GM19193 (cell line): ENCODE measurements around the gene EGFL7.

Experiments
- POLR2A ChIP-seq: IDR thresholded peaks from 4 replicates; pipeline ENCODE4 v1.6.1; 2011; ENCODE audit not compliant: insufficient read depth, insufficient read length; ENCODE audit errors: extremely low read depth

Gene EGFL7

GRCh38 chr9:136621734-136622093 lies 41.0 kb upstream of the EGFL7 start:
- TF ChIP-seq POLR2A: no peak

DNA sequence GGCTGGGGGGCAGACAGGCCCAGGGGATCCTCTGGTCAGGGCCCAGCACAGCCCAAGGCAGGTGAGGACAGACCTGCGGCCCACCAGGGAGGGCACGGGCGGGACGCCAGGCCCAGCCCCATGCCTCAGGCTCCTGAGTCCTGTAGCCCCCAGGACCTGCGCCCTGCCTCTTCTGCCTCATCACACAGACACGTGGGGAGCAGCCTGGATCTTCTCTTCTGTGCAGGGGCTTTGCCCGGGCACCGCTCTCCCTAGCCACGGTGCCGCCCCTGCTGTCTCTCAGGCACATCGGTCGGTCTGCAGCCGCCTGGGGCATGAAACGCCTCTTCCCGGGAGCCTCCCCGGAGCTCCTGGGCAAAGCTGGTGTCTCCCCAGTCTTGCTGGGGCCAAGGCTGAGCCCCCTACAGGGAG lies 40.2 kb upstream of the EGFL7 start:
- TF ChIP-seq POLR2A: no peak

DNA sequence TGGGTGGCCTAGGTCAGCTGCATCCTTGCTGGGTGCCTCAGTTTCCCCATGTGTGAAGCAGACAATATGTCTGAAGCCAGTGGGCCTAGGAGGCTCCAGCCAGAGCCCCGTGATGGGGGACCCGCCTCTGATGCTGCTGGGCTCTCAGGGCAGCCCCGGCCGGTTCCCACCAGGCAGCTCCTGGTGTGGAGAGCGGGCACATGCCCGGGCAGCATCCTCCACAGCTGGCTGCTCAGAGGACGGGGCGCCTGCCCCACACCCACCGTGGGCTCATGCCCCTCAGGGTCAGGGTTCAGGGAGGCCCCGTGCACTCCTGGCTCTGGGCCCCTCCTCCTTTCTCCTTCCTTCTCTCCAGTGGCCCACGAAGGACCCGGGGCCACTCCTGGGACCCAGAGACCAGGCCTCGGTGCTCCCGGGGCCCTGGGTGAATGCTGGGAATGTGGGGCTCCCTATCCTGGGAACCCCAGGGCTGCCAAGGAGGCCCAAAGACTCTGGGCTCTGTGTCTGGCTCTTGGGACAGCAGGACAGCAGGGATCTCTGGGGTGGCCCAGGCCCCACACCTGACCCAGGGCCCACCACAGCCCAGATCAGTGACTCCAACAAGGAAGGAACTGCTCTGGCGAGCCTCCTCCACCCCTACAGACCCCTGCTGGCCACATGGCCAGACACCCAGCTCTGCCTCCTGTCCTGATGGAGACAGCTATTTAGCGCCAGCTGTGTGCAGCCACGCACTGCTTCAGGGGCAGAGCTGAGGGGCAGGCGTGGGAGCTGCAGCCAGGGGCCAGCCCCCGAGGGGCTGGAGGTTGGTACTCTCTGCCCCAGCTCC lies 39.5 kb upstream of the EGFL7 start:
- no peak for TF ChIP-seq POLR2A

GRCh38 chr9:136623842-136624183 lies 38.9 kb upstream of the EGFL7 start:
- no peak for TF ChIP-seq POLR2A

GRCh38 chr9:136624184-136624951 lies 38.3 kb upstream of the EGFL7 start:
- no peak for TF ChIP-seq POLR2A

GRCh38 chr9:136625101-136626065 lies 37.3 kb upstream of the EGFL7 start:
- no peak for TF ChIP-seq POLR2A

DNA sequence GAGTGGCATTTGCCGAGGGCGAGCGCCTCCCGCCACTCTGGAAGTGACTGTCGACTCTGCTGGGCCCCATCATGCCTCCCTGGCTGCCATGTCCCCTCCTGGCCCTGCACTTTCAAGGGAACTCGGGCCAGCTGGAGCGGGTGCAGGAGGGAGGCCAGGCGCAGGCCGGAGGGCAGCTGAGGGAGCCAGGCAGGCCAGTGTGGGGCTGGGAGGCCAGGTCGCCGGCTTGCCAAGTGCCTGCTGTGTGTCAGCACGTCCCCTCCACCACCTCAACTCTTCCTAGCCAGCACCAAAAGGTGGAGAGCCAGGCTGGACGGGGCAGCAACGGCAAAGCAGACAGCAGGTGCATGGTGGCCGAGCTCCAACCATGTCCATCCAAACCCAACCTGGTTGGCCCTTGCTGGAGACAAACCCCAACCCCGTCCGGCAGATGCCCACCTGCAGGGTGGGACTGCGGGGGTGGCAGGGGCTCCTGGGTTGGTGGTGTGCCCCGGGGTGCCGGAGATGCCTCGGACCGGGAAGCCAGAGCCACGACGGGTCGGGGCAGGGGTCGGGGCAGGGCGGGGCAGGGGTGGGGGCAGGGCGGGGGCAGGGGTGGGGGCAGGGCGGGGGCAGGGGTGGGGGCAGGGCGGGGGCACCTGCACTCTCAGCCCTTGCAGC lies 36.5 kb upstream of the EGFL7 start:
- TF ChIP-seq POLR2A: no peak

- no peak for TF ChIP-seq POLR2A
These were observed 35.7 kb upstream of the EGFL7 start for GRCh38 chr9:136626740-136627642.

- TF ChIP-seq POLR2A: no peak
These were observed 35.0 kb upstream of the EGFL7 start for GRCh38 chr9:136627703-136628102.

DNA sequence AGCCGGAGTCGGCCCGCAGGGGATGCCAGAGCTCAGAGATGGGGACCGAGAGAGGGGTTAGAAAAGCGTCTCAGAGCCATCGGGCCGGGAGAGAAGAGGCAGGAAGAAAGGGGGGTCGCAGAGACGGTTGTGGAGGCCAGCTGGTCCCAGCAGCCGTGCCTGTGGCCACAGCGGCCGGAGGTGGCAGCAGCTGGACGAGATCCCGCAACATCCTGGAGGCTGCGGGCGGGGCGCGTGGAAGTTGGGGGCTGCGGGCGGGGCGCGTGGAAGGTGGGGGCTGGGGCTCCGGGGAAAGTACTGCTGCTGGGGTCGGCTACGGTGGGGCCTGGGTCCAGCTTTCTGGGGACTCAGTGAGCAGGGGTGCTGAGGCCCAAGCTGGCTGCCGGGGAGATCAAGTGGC lies 34.4 kb upstream of the EGFL7 start:
- TF ChIP-seq POLR2A: no peak

GRCh38 chr9:136629001-136629878 lies 33.5 kb upstream of the EGFL7 start:
- no peak for TF ChIP-seq POLR2A

DNA sequence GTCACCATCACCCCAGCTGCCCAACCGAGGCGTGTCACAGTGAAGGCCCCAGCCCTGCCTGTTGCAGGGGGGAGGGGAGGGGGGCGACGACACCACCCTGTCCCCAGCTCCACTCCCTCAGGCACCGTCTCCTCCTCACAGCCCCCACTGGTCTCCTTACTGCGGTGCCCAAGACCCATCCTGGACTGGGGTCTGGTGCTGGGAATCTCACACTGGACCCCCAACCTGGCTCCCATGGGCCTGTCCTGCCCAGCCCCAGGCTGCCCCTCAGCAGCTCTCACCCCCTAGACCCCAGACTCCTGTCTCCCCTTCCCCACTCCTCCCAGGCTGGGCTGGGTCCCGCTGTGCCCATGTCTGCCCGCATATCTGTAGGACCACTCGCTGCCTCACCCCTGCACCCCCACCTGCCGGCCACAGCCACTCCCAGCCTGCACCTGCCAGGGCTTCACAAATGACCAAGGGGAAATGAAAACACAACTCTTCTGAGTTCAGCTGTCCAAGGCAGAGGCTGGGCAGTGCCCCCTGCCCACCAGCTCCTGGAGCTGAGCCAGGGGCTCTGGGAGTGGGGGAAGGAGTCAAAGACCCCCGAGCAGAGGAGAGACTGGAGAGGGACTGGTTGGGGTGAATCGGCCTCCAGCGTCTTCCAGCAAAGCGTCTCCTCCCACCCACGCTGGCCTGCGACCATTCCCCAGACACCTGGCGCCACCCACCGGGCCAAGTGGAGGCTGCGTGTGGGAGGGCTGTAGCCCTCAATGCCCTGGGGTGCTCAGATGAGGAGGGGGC lies 32.6 kb upstream of the EGFL7 start:
- no peak for TF ChIP-seq POLR2A

- TF ChIP-seq POLR2A: no peak
These were observed 32.1 kb upstream of the EGFL7 start for GRCh38 chr9:136630662-136630992.
